H54 (cell line): ENCODE results near the gene YAP1.

ENCODE experiments used
- DNase-seq: peaks from one replicate; pipeline ENCODE4 v3.0.0; 2011; ENCODE audit warnings: low spot score, mixed read lengths; ENCODE audit not compliant: insufficient read length
- FAIRE-seq: peaks from 3 replicates; lab custom pipeline; 2011; peaks lifted over from hg19 to GRCh38; lab: Jason Lieb, UNC
- POLR2A ChIP-seq: IDR thresholded peaks from 2 replicates; pipeline ENCODE4 v1.6.1; 2011; ENCODE audit warnings: low read depth, mild to moderate bottlenecking, low read length

Gene YAP1

GRCh38 chr11:102163368-102163767 is 53.1 kb downstream of the YAP1 start:
- FAIRE-seq (no peak), DNase-seq (no peak)
- TF ChIP-seq POLR2A, result no peak

- no peak for DNase-seq
- FAIRE-seq, result no peak
- TF ChIP-seq POLR2A, result no peak
These were observed 56.2 kb downstream of the YAP1 start for GRCh38 chr11:102166175-102167064.

GRCh38 chr11:102168481-102168880 is 58.2 kb downstream of the YAP1 start:
- no peak for TF ChIP-seq POLR2A
- FAIRE-seq, result peak; percentile 41
- DNase-seq, result no peak

GRCh38 chr11:102171101-102171500 is 60.9 kb downstream of the YAP1 start:
- DNase-seq, result no peak
- FAIRE-seq, result no peak

GRCh38 chr11:102172127-102172848 is 62.0 kb downstream of the YAP1 start:
- no peak for DNase-seq
- no peak for FAIRE-seq
- TF ChIP-seq POLR2A, result no peak

More at GRCh38 chr11:102171101-102171500, 60.9 kb downstream of the YAP1 start:
- no peak for TF ChIP-seq POLR2A

GRCh38 chr11:102177126-102177525 is 66.9 kb downstream of the YAP1 start:
- no peak for TF ChIP-seq POLR2A
- DNase-seq (no peak), FAIRE-seq (no peak)

- peak; percentile 53 for DNase-seq
- FAIRE-seq, result peak; percentile 82
- no peak for TF ChIP-seq POLR2A
These were observed 67.9 kb downstream of the YAP1 start for GRCh38 chr11:102177974-102178631.

- no peak for TF ChIP-seq POLR2A
- no peak for DNase-seq
- FAIRE-seq, result no peak
These were observed 69.1 kb downstream of the YAP1 start for GRCh38 chr11:102179371-102179770.

GRCh38 chr11:102184269-102184987 is 74.2 kb downstream of the YAP1 start:
- FAIRE-seq, result no peak
- TF ChIP-seq POLR2A, result no peak
- DNase-seq, result no peak

- DNase-seq, result no peak
- no peak for FAIRE-seq
- TF ChIP-seq POLR2A, result no peak
These were observed 76.4 kb downstream of the YAP1 start for GRCh38 chr11:102186551-102187191.

- DNase-seq (no peak), FAIRE-seq (no peak)
- no peak for TF ChIP-seq POLR2A
These were observed 77.3 kb downstream of the YAP1 start for GRCh38 chr11:102187416-102188151.

- DNase-seq (no peak), FAIRE-seq (no peak)
- TF ChIP-seq POLR2A, result no peak
These were observed 78.2 kb downstream of the YAP1 start for GRCh38 chr11:102188488-102188887.
